ENCODE results near the gene MT1HL1. TPM values are rescaled to one million over a fixed set of nuclear protein-coding genes. Genes with fewer than 3 reads are reported as not detected.

The MT1HL1 gene
- total and polyA plus RNA-seq, 4 donors, result 0.78 TPM; not detected in 3

DNA sequence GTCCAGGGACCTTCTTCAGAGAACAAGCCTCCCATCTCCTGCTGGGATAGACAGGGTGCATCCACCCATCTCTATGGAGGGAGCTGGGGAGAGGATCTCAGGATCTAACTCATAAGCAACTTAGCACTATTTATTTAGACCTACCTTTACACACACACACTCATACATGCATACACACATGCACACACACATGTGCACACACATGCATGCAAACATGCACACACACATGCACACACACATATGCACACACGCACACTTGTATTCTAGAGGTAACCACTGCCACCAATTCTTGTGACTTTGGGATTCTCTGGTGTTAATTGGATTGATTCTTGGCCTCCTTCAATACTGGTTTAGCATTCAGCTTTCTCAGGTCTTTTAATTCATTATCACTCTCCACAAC is 9.8 kb downstream of the MT1HL1 start:
- no peak for DNase-seq (ENCODE audit: low spot score)
- H3K36me3 ChIP-seq (ENCODE audit: control insufficient read depth in 4 of 4, insufficient read depth in 3 of 4, low read depth in 1 of 4, low read length in 3 of 4), result no peaks in the 10 kb centered on the region
- H3K27ac ChIP-seq (ENCODE audit: low read depth in 1 of 2, low read length in 2 of 2), result no peak overlapping the region
- no peak for TF ChIP-seq NR2F2 (IDR thresholded peaks at IDR 0.05)
- no peak for TF ChIP-seq CTCF (IDR thresholded peaks at IDR 0.05; ENCODE audit: low read depth, low read length, missing input control)
- TF ChIP-seq FOXA1 (IDR thresholded peaks at IDR 0.05), result no peak
- TF ChIP-seq, protein P1, sequence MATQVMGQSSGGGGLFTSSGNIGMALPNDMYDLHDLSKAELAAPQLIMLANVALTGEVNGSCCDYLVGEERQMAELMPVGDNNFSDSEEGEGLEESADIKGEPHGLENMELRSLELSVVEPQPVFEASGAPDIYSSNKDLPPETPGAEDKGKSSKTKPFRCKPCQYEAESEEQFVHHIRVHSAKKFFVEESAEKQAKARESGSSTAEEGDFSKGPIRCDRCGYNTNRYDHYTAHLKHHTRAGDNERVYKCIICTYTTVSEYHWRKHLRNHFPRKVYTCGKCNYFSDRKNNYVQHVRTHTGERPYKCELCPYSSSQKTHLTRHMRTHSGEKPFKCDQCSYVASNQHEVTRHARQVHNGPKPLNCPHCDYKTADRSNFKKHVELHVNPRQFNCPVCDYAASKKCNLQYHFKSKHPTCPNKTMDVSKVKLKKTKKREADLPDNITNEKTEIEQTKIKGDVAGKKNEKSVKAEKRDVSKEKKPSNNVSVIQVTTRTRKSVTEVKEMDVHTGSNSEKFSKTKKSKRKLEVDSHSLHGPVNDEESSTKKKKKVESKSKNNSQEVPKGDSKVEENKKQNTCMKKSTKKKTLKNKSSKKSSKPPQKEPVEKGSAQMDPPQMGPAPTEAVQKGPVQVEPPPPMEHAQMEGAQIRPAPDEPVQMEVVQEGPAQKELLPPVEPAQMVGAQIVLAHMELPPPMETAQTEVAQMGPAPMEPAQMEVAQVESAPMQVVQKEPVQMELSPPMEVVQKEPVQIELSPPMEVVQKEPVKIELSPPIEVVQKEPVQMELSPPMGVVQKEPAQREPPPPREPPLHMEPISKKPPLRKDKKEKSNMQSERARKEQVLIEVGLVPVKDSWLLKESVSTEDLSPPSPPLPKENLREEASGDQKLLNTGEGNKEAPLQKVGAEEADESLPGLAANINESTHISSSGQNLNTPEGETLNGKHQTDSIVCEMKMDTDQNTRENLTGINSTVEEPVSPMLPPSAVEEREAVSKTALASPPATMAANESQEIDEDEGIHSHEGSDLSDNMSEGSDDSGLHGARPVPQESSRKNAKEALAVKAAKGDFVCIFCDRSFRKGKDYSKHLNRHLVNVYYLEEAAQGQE (IDR thresholded peaks at IDR 0.05), result no peak
- TF ChIP-seq ATF3 (IDR thresholded peaks at IDR 0.05), result no peak
- TF ChIP-seq, protein P2, sequence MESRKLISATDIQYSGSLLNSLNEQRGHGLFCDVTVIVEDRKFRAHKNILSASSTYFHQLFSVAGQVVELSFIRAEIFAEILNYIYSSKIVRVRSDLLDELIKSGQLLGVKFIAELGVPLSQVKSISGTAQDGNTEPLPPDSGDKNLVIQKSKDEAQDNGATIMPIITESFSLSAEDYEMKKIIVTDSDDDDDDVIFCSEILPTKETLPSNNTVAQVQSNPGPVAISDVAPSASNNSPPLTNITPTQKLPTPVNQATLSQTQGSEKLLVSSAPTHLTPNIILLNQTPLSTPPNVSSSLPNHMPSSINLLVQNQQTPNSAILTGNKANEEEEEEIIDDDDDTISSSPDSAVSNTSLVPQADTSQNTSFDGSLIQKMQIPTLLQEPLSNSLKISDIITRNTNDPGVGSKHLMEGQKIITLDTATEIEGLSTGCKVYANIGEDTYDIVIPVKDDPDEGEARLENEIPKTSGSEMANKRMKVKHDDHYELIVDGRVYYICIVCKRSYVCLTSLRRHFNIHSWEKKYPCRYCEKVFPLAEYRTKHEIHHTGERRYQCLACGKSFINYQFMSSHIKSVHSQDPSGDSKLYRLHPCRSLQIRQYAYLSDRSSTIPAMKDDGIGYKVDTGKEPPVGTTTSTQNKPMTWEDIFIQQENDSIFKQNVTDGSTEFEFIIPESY (IDR thresholded peaks at IDR 0.05), result no peak
- no peak for TF ChIP-seq SP1 (IDR thresholded peaks at IDR 0.05)
- TF ChIP-seq HNF4A (conservative IDR thresholded peaks at IDR 0.05), result no peak
- no peak for TF ChIP-seq EGR1 (IDR thresholded peaks at IDR 0.05; ENCODE audit: low read depth in 2 of 2)
- TF ChIP-seq HNF4G (IDR thresholded peaks at IDR 0.05), result no peak
- TF ChIP-seq RAD21 (IDR thresholded peaks at IDR 0.05), result no peak
- TF ChIP-seq JUND (IDR thresholded peaks at IDR 0.05), result no peak
- no peak for TF ChIP-seq RXRA (IDR thresholded peaks at IDR 0.05)
- TF ChIP-seq YY1 (IDR thresholded peaks at IDR 0.05), result no peak
- no peak for TF ChIP-seq TAF1 (conservative IDR thresholded peaks at IDR 0.05)
- TF ChIP-seq FOXA2 (IDR thresholded peaks at IDR 0.05), result no peak
- TF ChIP-seq GABPA (IDR thresholded peaks at IDR 0.05 in 1 of 2, conservative IDR thresholded peaks at IDR 0.05 in 1 of 2), result no peak
- no peak for TF ChIP-seq MAX (IDR thresholded peaks at IDR 0.05)
- no peak overlapping the region for H3K4me3 ChIP-seq (ENCODE audit: low read depth in 1 of 3, low read length in 3 of 3)
- no peaks in the 10 kb centered on the region for H3K27me3 ChIP-seq (ENCODE audit: control insufficient read depth in 4 of 4, insufficient read depth in 4 of 4, low read length in 3 of 4)
- H3K9me3 ChIP-seq (ENCODE audit: control insufficient read depth in 4 of 4, low read length in 3 of 4), result peaks cover 0 to 5% (median 5%) of the 10 kb centered on the region in 4 donors
- H3K4me1 ChIP-seq (ENCODE audit: control insufficient read depth in 4 of 4, insufficient read depth in 4 of 4, low read length in 3 of 4), result no peaks in the 10 kb centered on the region
- 95% methylated on average over 1 of the region's 1 CpG for WGBS
- no peak overlapping the region for H3K9ac ChIP-seq (ENCODE audit: low read depth in 1 of 2, low read length in 2 of 2)
